ENCODE data around the gene FGFR4. TPM values are rescaled to one million over a fixed set of nuclear protein-coding genes. Genes with fewer than 3 reads are reported as not detected.

Gene FGFR4
- polyA plus RNA-seq, 1 of the 3 experiments (the other 2 are of a cell fraction) = 5.6 TPM

DNA sequence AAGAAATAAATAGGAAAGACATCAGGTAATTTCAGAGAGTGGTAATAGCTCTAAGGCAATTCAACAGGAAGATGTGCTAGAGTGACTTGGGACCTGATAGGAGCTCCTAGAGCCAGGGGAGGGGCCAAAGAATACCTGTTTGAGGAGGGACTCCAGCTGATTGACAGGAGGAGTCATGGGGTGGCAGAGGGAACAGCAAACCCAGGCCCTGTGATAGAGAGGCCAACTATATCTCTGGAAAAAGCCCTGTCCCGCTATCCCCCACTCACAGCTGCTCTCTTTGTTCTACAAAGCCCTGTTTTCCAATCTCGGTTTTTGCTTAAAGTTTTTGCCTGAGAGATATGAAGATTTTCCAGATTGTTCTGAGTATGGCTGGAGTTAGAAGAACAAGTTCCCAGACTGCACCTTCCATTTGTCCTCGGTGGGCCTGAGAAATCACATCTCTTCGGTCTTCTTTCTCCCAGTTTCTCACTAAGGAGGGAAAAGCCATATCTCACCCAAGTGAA is 37.8 kb downstream of the FGFR4 start:
- no peak for TF ChIP-seq FOSL2 (IDR thresholded peaks at IDR 0.05; ENCODE audit: borderline replicate concordance, low read depth)
- no peak for TF ChIP-seq JUND (IDR thresholded peaks at IDR 0.05)
- TF ChIP-seq FOXJ3 (CRISPR knock-in tag; IDR thresholded peaks at IDR 0.05) = no peak
- TF ChIP-seq RFX5 (IDR thresholded peaks at IDR 0.05; ENCODE audit: low read length) = no peak
- TF ChIP-seq, protein P1, sequence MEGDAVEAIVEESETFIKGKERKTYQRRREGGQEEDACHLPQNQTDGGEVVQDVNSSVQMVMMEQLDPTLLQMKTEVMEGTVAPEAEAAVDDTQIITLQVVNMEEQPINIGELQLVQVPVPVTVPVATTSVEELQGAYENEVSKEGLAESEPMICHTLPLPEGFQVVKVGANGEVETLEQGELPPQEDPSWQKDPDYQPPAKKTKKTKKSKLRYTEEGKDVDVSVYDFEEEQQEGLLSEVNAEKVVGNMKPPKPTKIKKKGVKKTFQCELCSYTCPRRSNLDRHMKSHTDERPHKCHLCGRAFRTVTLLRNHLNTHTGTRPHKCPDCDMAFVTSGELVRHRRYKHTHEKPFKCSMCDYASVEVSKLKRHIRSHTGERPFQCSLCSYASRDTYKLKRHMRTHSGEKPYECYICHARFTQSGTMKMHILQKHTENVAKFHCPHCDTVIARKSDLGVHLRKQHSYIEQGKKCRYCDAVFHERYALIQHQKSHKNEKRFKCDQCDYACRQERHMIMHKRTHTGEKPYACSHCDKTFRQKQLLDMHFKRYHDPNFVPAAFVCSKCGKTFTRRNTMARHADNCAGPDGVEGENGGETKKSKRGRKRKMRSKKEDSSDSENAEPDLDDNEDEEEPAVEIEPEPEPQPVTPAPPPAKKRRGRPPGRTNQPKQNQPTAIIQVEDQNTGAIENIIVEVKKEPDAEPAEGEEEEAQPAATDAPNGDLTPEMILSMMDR (IDR thresholded peaks at IDR 0.05) = no peak
- no peak for TF ChIP-seq TAF1 (IDR thresholded peaks at IDR 0.05; ENCODE audit: borderline replicate concordance, low read depth, low read length)
- TF ChIP-seq, protein P2, sequence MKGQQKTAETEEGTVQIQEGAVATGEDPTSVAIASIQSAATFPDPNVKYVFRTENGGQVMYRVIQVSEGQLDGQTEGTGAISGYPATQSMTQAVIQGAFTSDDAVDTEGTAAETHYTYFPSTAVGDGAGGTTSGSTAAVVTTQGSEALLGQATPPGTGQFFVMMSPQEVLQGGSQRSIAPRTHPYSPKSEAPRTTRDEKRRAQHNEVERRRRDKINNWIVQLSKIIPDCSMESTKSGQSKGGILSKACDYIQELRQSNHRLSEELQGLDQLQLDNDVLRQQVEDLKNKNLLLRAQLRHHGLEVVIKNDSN (IDR thresholded peaks at IDR 0.05; ENCODE audit: borderline replicate concordance, low read depth) = no peak
- no peak for TF ChIP-seq TCF12 (IDR thresholded peaks at IDR 0.05)
- TF ChIP-seq GABPA (IDR thresholded peaks at IDR 0.05; ENCODE audit: low read depth) = no peak
- TF ChIP-seq EZH2phosphoT487 (IDR thresholded peaks at IDR 0.05; ENCODE audit: borderline replicate concordance, low read depth) = no peak
- TF ChIP-seq NRF1 (IDR thresholded peaks at IDR 0.05; ENCODE audit: low read depth, low read length) = no peak
- no peak for TF ChIP-seq POLR2AphosphoS5 (IDR thresholded peaks at IDR 0.05; ENCODE audit: low read depth, low read length)
- TF ChIP-seq, protein P3, sequence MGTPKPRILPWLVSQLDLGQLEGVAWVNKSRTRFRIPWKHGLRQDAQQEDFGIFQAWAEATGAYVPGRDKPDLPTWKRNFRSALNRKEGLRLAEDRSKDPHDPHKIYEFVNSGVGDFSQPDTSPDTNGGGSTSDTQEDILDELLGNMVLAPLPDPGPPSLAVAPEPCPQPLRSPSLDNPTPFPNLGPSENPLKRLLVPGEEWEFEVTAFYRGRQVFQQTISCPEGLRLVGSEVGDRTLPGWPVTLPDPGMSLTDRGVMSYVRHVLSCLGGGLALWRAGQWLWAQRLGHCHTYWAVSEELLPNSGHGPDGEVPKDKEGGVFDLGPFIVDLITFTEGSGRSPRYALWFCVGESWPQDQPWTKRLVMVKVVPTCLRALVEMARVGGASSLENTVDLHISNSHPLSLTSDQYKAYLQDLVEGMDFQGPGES (IDR thresholded peaks at IDR 0.05; ENCODE audit: low read depth, low read length) = no peak
- TF ChIP-seq SIN3A (IDR thresholded peaks at IDR 0.05; ENCODE audit: borderline replicate concordance, low read depth, low read length) = no peak
- TF ChIP-seq, protein P4, sequence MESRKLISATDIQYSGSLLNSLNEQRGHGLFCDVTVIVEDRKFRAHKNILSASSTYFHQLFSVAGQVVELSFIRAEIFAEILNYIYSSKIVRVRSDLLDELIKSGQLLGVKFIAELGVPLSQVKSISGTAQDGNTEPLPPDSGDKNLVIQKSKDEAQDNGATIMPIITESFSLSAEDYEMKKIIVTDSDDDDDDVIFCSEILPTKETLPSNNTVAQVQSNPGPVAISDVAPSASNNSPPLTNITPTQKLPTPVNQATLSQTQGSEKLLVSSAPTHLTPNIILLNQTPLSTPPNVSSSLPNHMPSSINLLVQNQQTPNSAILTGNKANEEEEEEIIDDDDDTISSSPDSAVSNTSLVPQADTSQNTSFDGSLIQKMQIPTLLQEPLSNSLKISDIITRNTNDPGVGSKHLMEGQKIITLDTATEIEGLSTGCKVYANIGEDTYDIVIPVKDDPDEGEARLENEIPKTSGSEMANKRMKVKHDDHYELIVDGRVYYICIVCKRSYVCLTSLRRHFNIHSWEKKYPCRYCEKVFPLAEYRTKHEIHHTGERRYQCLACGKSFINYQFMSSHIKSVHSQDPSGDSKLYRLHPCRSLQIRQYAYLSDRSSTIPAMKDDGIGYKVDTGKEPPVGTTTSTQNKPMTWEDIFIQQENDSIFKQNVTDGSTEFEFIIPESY (IDR thresholded peaks at IDR 0.05; ENCODE audit: borderline replicate concordance, low read depth) = no peak
- TF ChIP-seq ELF1 (IDR thresholded peaks at IDR 0.05) = no peak
- CTCF ChIA-PET = no interaction called here

More for the DNA sequence above, 37.8 kb downstream of the FGFR4 start:
- Histone ChIP-seq H3K4me1 (ENCODE audit: control insufficient read depth in 1 of 2, insufficient read depth in 2 of 2, low read depth in 1 of 2, low read length in 1 of 2) (no peaks in the 10 kb centered on the region), H4K20me1 (ENCODE audit: insufficient read depth) (no peaks in the 10 kb centered on the region), H3K9ac (no peak overlapping the region), H3K36me3 (replicated peaks in 1 of 2; ENCODE audit: control insufficient read depth in 1 of 2, insufficient read depth in 2 of 2, low read length in 1 of 2) (no peaks in the 10 kb centered on the region), H3K27me3 (ENCODE audit: insufficient read depth) (no peaks in the 10 kb centered on the region), H3F3A (replicated peaks; ENCODE audit: insufficient read depth) (no peaks in the 10 kb centered on the region), H3K27ac (ENCODE audit: low read depth in 2 of 2, low read length in 1 of 2) (no peak overlapping the region), H2AFZ (ENCODE audit: low read depth) (no peak overlapping the region), H3K9me2 (no peaks in the 10 kb centered on the region), H3K79me2 (ENCODE audit: insufficient read depth) (no peaks in the 10 kb centered on the region), H3K4me2 (no peak overlapping the region), H3K9me3 (no peaks in the 10 kb centered on the region), H3K4me3 (ENCODE audit: low read depth in 2 of 2, low read length in 1 of 2) (no peak overlapping the region)
- POLR2A ChIA-PET = interaction anchor here (1.2 kb wide), 1 partner anchor 10 kb away, joined by 6 read pairs; no protein-coding TSS in a partner anchor
- no peak for DNase-seq
- 71% methylated on average over 4 of the region's 4 CpGs for WGBS (ENCODE audit: low lambda C conversion rate)
